HCT116 (cell line): ENCODE measurements around the gene RNF208. TPM values are rescaled to one million over a fixed set of nuclear protein-coding genes. Genes with fewer than 3 reads are reported as not detected.

Experiments
- ATAC-seq: fragments of 200-7000 bp; cut with Tn5 transposase; 2 replicates; pipeline ENCODE4 v1.9.1; 2020; ENCODE audit warnings: mild to moderate bottlenecking, moderate library complexity
- BruUV-seq: library from RNA; stranded (reverse); fragments of 400-500 nt; replicated peaks from 2 replicates; lab custom pipeline; 2021; lab: Mats Ljungman, UMichigan
- CTCF ChIA-PET: fragments of 300-600 bp; sonication (Branson Sonifier 250); formaldehyde crosslinking; loops from one replicate; lab custom pipeline; 2021; ENCODE audit warnings: antibody characterized with exemption; lab: Charles Lee
- POLR2A ChIA-PET: fragments of 300-600, 350-600 bp; sonication (Branson Sonifier 250); formaldehyde crosslinking; loops from one replicate; lab custom pipeline; 2021; ENCODE audit warnings: antibody characterized with exemption; lab: Charles Lee
- RAD21 ChIA-PET, 2 experiments: fragments of 300-600 bp; sonication (Branson Sonifier 250); formaldehyde crosslinking; loops; one replicate each; lab custom pipeline; 2023; ENCODE audit warnings: low total read pairs in 2 of 2; ENCODE audit not compliant: uncharacterized antibody in 2 of 2, unreplicated experiment in 2 of 2, low non-redundant PET in 1 of 2; lab: Charles Lee
- DNase-seq: peaks from one replicate; pipeline ENCODE4 v3.0.0-alpha.2; 2010; ENCODE audit warnings: low read depth, low spot score
- H2AFZ ChIP-seq: fragments of 200-600 bp; shearing (Covaris generic), sonication (generic); 2 replicates; pipeline ENCODE4 v1.6.1; 2017; ENCODE audit warnings: low read depth, mixed run types, mixed read lengths, antibody characterized with exemption, low read length; ENCODE audit not compliant: poor library complexity, severe bottlenecking
- H3K27ac ChIP-seq: 2 replicates; pipeline ENCODE4 v1.5.1; 2012; ENCODE audit warnings: low read depth, low read length
- H3K27me3 ChIP-seq: fragments of 200-600 bp; sonication (generic); 2 replicates; pipeline ENCODE4 v1.6.1; 2016; ENCODE audit warnings: mixed run types, low read length, mixed read lengths; ENCODE audit not compliant: insufficient read depth
- H3K36me3 ChIP-seq, 2 experiments: fragments of 200-500 bp in 1 of 2; fragments of 200-600 bp in 1 of 2; sonication (Bioruptor generic) in 1 of 2; sonication (generic) in 1 of 2; 2 replicates each; pipeline versions ENCODE4 v1.5.1 to v1.6.1; 2014 to 2016; ENCODE audit warnings: low read length in 2 of 2, inconsistent platforms in 1 of 2, mixed read lengths in 1 of 2, mixed run types in 1 of 2; ENCODE audit not compliant: insufficient read depth in 2 of 2, control insufficient read depth in 1 of 2
- H3K4me1 ChIP-seq, 2 experiments: fragments of 200-600 bp in 1 of 2; sonication (generic) in 1 of 2; 2 replicates each; pipeline versions ENCODE4 v1.5.1 to v1.6.1; 2012 to 2017; ENCODE audit warnings: low read length in 2 of 2, inconsistent platforms in 1 of 2, mild to moderate bottlenecking in 1 of 2, mixed read lengths in 1 of 2, mixed run types in 1 of 2, moderate library complexity in 1 of 2; ENCODE audit not compliant: insufficient read depth in 2 of 2, control insufficient read depth in 1 of 2
- H3K4me2 ChIP-seq: fragments of 200-600 bp; sonication (generic); 2 replicates; pipeline ENCODE4 v1.6.1; 2017; ENCODE audit warnings: mixed run types, low read length, mixed read lengths
- H3K4me3 ChIP-seq, 2 experiments: fragments of 200-600 bp in 1 of 2; sonication (generic) in 1 of 2; replicated peaks in 1 of 2; 2 replicates each; pipeline ENCODE4 v1.5.1; 2011 to 2016; ENCODE audit warnings: low read length in 2 of 2, control low read depth in 1 of 2, low read depth in 1 of 2, mild to moderate bottlenecking in 1 of 2, mixed read lengths in 1 of 2, mixed run types in 1 of 2
- H3K79me2 ChIP-seq: fragments of 200-600 bp; sonication (generic); 2 replicates; pipeline ENCODE4 v1.6.1; 2017; ENCODE audit warnings: mild to moderate bottlenecking, mixed run types, low read length, moderate library complexity, mixed read lengths; ENCODE audit not compliant: insufficient read depth
- H3K9ac ChIP-seq: fragments of 200-600 bp; sonication (generic); 2 replicates; pipeline ENCODE4 v1.6.1; 2016; ENCODE audit warnings: low read length, mixed read lengths
- H3K9me2 ChIP-seq: fragments of 200-600 bp; sonication (generic), shearing (Covaris generic); 2 replicates; pipeline ENCODE4 v1.6.1; 2017; ENCODE audit warnings: mixed run types, mild to moderate bottlenecking, moderate library complexity; ENCODE audit not compliant: insufficient read depth
- H3K9me3 ChIP-seq, 2 experiments: fragments of 200-500 bp in 1 of 2; fragments of 200-600 bp in 1 of 2; sonication (Bioruptor generic) in 1 of 2; sonication (generic) in 1 of 2; 2 replicates each; pipeline ENCODE4 v1.6.1; 2014 to 2017; ENCODE audit warnings: low read length in 2 of 2, mixed read lengths in 2 of 2, inconsistent platforms in 1 of 2, low read depth in 1 of 2, mild to moderate bottlenecking in 1 of 2, mixed run types in 1 of 2, moderate library complexity in 1 of 2; ENCODE audit not compliant: control insufficient read depth in 1 of 2, insufficient read depth in 1 of 2
- H4K20me1 ChIP-seq: fragments of 200-600 bp; sonication (generic), shearing (Covaris generic); 2 replicates; pipeline ENCODE4 v1.6.1; 2017; ENCODE audit warnings: mixed run types, mild to moderate bottlenecking, moderate library complexity; ENCODE audit not compliant: insufficient read depth
- ATF3 ChIP-seq: IDR thresholded peaks from 2 replicates; pipeline ENCODE4 v1.6.1; 2012
- CBX3 ChIP-seq: IDR thresholded peaks from 2 replicates; pipeline ENCODE4 v1.6.1; 2012; ENCODE audit warnings: low read depth
- CEBPB ChIP-seq: IDR thresholded peaks from 2 replicates; pipeline ENCODE4 v1.6.1; 2012; ENCODE audit warnings: low read depth
- CTCF ChIP-seq, 3 experiments: fragments of 200-600 bp in 1 of 3; sonication (generic) in 1 of 3; IDR thresholded peaks in 2 of 3; conservative IDR thresholded peaks in 1 of 3; 2 replicates each; pipeline ENCODE4 v1.5.1; 2012 to 2017; ENCODE audit warnings: low read depth in 2 of 3, low read length in 2 of 3, antibody characterized with exemption in 1 of 3, borderline replicate concordance in 1 of 3, control low read depth in 1 of 3, mild to moderate bottlenecking in 1 of 3, mixed read lengths in 1 of 3, mixed run types in 1 of 3, moderate library complexity in 1 of 3; ENCODE audit not compliant: insufficient read depth in 1 of 3
- ELF1 ChIP-seq: IDR thresholded peaks from 2 replicates; pipeline ENCODE4 v1.6.1; 2012; ENCODE audit warnings: low read depth, borderline replicate concordance
- EZH2phosphoT487 ChIP-seq: fragments of 200-600 bp; IDR thresholded peaks from 2 replicates; pipeline ENCODE4 v1.6.1; 2018; ENCODE audit warnings: antibody characterized with exemption, borderline replicate concordance
- JUND ChIP-seq: IDR thresholded peaks from 2 replicates; pipeline ENCODE4 v1.6.1; 2012
- POLR2A ChIP-seq: IDR thresholded peaks from 2 replicates; pipeline ENCODE4 v1.7.0; 2011; ENCODE audit warnings: borderline replicate concordance; ENCODE audit not compliant: insufficient read depth, insufficient read length; ENCODE audit errors: extremely low read depth
- SP1 ChIP-seq: IDR thresholded peaks from 2 replicates; pipeline ENCODE4 v1.6.1; 2012; ENCODE audit warnings: low read depth
- TCF7L2 ChIP-seq: IDR thresholded peaks from 2 replicates; pipeline ENCODE4 v1.7.0; 2011; ENCODE audit warnings: borderline replicate concordance, inconsistent platforms; ENCODE audit not compliant: insufficient read depth, insufficient read length; ENCODE audit errors: extremely low read depth
- YY1 ChIP-seq: IDR thresholded peaks from 2 replicates; pipeline ENCODE4 v1.6.1; 2011; ENCODE audit warnings: low read length, low read depth, moderate library complexity, mild to moderate bottlenecking; ENCODE audit not compliant: insufficient replicate concordance; ENCODE audit errors: extremely low read depth
- ZBTB33 ChIP-seq: IDR thresholded peaks from 2 replicates; pipeline ENCODE4 v1.6.1; 2011; ENCODE audit warnings: mild to moderate bottlenecking, low read length, moderate library complexity; ENCODE audit not compliant: insufficient replicate concordance; ENCODE audit errors: extremely low read depth
- ZNF274 ChIP-seq: fragments of 200-500 bp; sonication (Bioruptor generic); IDR thresholded peaks from 2 replicates; pipeline ENCODE4 v1.6.1; 2014; ENCODE audit warnings: mild to moderate bottlenecking, low read depth, low read length, inconsistent platforms
- intact Hi-C: fragments of 100-400 bp; cut with micrococcal nuclease; formaldehyde crosslinking; loops from 2 replicates; pipeline ENCODE4 v1.10.0; 2022
- total RNA-seq: library from RNA; stranded (reverse); gene quantifications from one replicate; pipeline ENCODE4 v1.2.1, GENCODE V29; 2021; ENCODE audit not compliant: unreplicated experiment

The RNF208 gene
- total RNA-seq, 1 experiment from 2014 or later, result 26.1 TPM

GRCh38 chr9:137214620-137215019 is 7.4 kb downstream of the RNF208 start (continued):
- TF ChIP-seq ZBTB33 (no peak), EZH2phosphoT487 (no peak), JUND (no peak), CEBPB (no peak), ATF3 (no peak), YY1 (no peak), SP1 (no peak), ELF1 (no peak), ZNF274 (no peak)

- POLR2A ChIA-PET, result interaction anchor here (0.9 to 1.5 kb wide), 5 partner anchors 10 to 50 kb away, joined by 3 to 4 read pairs (median 3); partner anchors contain the start of gene CYSRT1
- H3K9ac ChIP-seq, result no peak overlapping the region
- H3K27me3 ChIP-seq, result no peaks in the 10 kb centered on the region
- H4K20me1 ChIP-seq, result no peaks in the 10 kb centered on the region
- RAD21 ChIA-PET, result interaction anchor here (0.7 to 0.8 kb wide), 2 partner anchors 14 kb away, joined by 3 to 4 read pairs; partner anchors contain the start of gene RNF224 (in 2 of the 2)
- H3K4me3 ChIP-seq, result no peak overlapping the region
- no peaks in the 10 kb centered on the region for H3K9me3 ChIP-seq
- ATAC-seq, result peak; percentile 33
- H3K79me2 ChIP-seq, result no peaks in the 10 kb centered on the region
- intact Hi-C loops, result no loop called here
- DNase-seq, result no peak
- peaks cover 19 to 32% of the 10 kb centered on the region in 2 experiments for H3K4me1 ChIP-seq
- BruUV-seq, result no TSS peak
- H3K4me2 ChIP-seq, result no peak overlapping the region
- TF ChIP-seq POLR2A (no peak), JUND (no peak), CBX3 (no peak), CTCF (IDR thresholded peaks at IDR 0.05 in 2 of 3, conservative IDR thresholded peaks at IDR 0.05 in 1 of 3; ENCODE audit: borderline replicate concordance in 1 of 3, insufficient read depth in 1 of 3, low read depth in 2 of 3, low read length in 2 of 3) (peak in 2 of 3 experiments; percentile 63; a peak in 4 of 6 replicates), CEBPB (no peak), TCF7L2 (no peak), ATF3 (no peak)
- CTCF ChIA-PET, result interaction anchor here (0.7 to 2.4 kb wide), 6 partner anchors 9 to 49 kb away, joined by 3 to 16 read pairs (median 5); partner anchors contain the start of genes RNF208 and RNF224
- H3K27ac ChIP-seq, result peak overlapping the region; percentile 45; the same call in 1 of the 2 replicates
- no peaks in the 10 kb centered on the region for H3K9me2 ChIP-seq
- peaks cover 0 to 7% of the 10 kb centered on the region in 2 experiments; a peak in 1 of 4 replicates for H3K36me3 ChIP-seq
- H2AFZ ChIP-seq, result no peak overlapping the region
Measured at GRCh38 chr9:137213160-137214060, 8.6 kb downstream of the RNF208 start.
